Skeletal muscle tissue (tissue), 4 donors: ENCODE data around the gene EPB41L2. TPM values are rescaled to one million over a fixed set of nuclear protein-coding genes. Genes with fewer than 3 reads are reported as not detected.
"Not testable (repeated sequence)": the region's sequence is repeated elsewhere in the genome, so short reads cannot be mapped to it uniquely, and the experiment has no call there.

Experiments used
- H3K27ac ChIP-seq: one replicate; pipeline ENCODE4 v1.7.0; 2013; ENCODE audit warnings: mild to moderate bottlenecking, low read depth, low read length, inconsistent platforms
- H3K27me3 ChIP-seq, 3 donors: one replicate each; pipeline ENCODE4 v1.7.0; 2013; ENCODE audit warnings: low read length in 3 of 3; ENCODE audit not compliant: control insufficient read depth in 3 of 3, insufficient read depth in 3 of 3
- H3K36me3 ChIP-seq, 3 donors: one replicate each; pipeline ENCODE4 v1.7.0; 2013; ENCODE audit warnings: low read length in 3 of 3; ENCODE audit not compliant: control insufficient read depth in 3 of 3, insufficient read depth in 3 of 3
- H3K4me1 ChIP-seq, 3 donors: one replicate each; pipeline ENCODE4 v1.7.0; 2013; ENCODE audit warnings: low read length in 3 of 3, mild to moderate bottlenecking in 3 of 3; ENCODE audit not compliant: control insufficient read depth in 3 of 3, insufficient read depth in 3 of 3
- H3K4me3 ChIP-seq, 3 donors: one replicate each; pipeline ENCODE4 v1.7.0; 2013; ENCODE audit warnings: low read length in 3 of 3
- H3K9ac ChIP-seq, 3 donors: one replicate each; pipeline ENCODE4 v1.7.0; 2013; ENCODE audit warnings: low read length in 3 of 3, mild to moderate bottlenecking in 3 of 3, moderate library complexity in 2 of 3, low read depth in 1 of 3
- H3K9me3 ChIP-seq, 3 donors: one replicate each; pipeline ENCODE4 v1.7.0; 2013; ENCODE audit warnings: low read length in 3 of 3; ENCODE audit not compliant: control insufficient read depth in 3 of 3
- total RNA-seq: library from RNA; depleted of rRNA; stranded (reverse); fragments of >200 nt; gene quantifications from one replicate; pipeline ENCODE4 v1.2.3, GENCODE V29; 2014
- donor health status: Osteomylitis.

EPB41L2 gene
- total RNA-seq, 1 donor from 2014 or later, result 187 TPM

DNA sequence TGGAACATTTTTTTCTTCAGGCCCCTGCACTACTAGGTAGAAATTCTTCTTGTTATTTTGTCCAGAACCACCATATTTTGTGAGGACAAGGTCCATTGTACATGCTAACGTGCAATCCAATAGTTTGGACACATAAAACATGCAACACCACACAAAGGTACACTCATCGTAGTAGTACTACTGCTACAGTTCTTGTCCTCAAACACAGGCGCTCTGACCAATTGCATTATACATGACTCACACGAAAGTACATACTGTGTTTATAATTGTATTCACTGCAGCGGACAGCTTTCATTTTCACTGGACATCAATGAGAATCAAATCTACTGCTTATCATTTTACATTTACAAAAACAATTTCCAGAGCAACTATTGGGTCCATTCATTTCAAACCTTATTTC, 251.1 kb downstream of the EPB41L2 start:
- Histone ChIP-seq H3K9me3 (no peaks in the 10 kb centered on the region), H3K4me1 (no peaks in the 10 kb centered on the region), H3K27ac (no peak overlapping the region), H3K9ac (no peak overlapping the region), H3K4me3 (no peak overlapping the region), H3K27me3 (no peaks in the 10 kb centered on the region), H3K36me3 (no peaks in the 10 kb centered on the region)

DNA sequence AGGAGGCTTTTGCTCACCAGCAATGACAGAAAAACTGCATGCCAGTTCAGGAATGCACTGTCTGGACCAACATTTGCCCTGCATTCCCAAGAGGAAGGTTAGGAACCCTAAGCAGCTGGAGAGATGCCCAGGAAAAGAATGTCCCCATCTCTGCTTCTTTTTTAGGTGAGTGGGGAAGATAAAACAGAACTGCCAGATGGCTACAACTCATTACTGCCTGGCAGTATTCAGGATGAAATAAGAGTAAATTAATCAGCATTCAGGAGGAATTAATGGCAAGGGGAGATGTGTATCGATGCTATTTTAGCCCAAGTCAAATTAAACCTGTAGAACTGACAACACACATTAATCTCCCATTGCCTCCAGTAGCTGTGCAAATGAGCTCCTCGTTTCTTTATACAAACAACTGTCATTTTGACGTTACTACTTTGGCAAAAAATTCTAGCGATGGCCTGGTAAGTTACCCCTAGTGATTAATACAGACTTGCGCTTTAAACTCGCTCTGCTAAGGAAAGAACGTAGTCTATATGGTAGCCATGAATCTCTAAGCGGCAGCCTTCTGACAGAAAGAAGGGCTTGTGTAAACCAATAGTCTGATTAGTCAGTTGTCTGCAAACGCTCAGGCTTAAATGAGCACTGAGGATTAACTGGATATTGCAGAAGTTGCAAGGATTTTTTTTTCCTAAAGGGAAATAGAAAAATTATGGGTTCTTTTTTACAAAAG, 252.6 kb downstream of the EPB41L2 start:
- Histone ChIP-seq H3K27ac (no peak overlapping the region), H3K27me3 (no peaks in the 10 kb centered on the region), H3K36me3 (no peaks in the 10 kb centered on the region), H3K4me1 (no peaks in the 10 kb centered on the region), H3K4me3 (no peak overlapping the region), H3K9ac (no peak overlapping the region), H3K9me3 (no peaks in the 10 kb centered on the region)

DNA sequence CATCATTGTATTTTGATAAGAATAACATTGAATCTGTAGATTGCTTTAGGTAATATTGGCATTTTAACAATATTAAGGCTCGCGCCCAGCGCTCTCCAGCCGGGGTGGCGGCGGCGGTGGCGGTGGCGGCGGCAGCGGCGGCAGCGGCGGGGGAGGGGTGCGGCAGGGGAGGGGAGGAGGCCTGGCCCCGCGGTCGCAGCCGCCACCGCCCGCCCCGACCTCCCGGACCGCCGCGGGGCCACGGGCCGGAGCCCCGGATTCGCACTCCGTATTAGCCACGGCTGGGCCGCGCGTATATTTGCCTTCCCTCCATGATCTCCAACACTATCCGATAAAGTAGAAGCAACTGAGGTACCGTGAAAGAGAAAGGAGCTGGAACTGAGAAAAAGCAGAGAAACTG, 261.7 kb downstream of the EPB41L2 start:
- H3K36me3 ChIP-seq, H3K27ac ChIP-seq, H3K9ac ChIP-seq: not testable (repeated sequence)

DNA sequence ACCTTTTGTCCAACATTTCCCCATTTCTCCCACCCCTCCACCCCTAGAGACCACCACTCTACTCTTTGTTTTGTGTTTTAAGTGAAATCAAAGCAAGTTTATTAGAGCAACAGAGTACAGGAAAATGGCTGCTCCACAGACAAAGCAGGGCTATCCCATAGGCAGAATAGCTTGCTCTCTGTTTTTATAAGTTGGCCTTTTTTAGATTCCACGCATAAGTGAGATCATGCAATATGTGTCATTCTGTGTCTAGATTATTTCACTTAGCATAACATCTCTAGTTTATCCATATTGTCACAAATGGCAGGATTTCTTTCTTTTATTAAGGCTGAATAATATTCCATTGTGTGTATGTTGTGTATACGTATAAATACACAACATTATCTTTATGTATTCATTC, 266.0 kb downstream of the EPB41L2 start:
- peaks cover 0 to 4% (median 0%) of the 10 kb centered on the region in 3 donors for H3K9me3 ChIP-seq
- H3K36me3 ChIP-seq, result no peaks in the 10 kb centered on the region
- H3K9ac ChIP-seq, result no peak overlapping the region
- no peak overlapping the region for H3K27ac ChIP-seq
- H3K4me1 ChIP-seq, result no peaks in the 10 kb centered on the region
- H3K4me3 ChIP-seq, result no peak overlapping the region
- no peaks in the 10 kb centered on the region for H3K27me3 ChIP-seq

More for the DNA sequence above, 261.7 kb downstream of the EPB41L2 start:
- H3K4me3 ChIP-seq, H3K27me3 ChIP-seq, H3K4me1 ChIP-seq, H3K9me3 ChIP-seq: not testable (repeated sequence)

- Histone ChIP-seq H3K4me1 (no peaks in the 10 kb centered on the region), H3K27me3 (no peaks in the 10 kb centered on the region), H3K4me3 (no peak overlapping the region), H3K36me3 (no peaks in the 10 kb centered on the region), H3K9me3 (peaks cover 0 to 4% (median 0%) of the 10 kb centered on the region in 3 donors), H3K27ac (no peak overlapping the region), H3K9ac (no peak overlapping the region)
These were observed 266.6 kb downstream of the EPB41L2 start for GRCh38 chr6:130796313-130796905.

DNA sequence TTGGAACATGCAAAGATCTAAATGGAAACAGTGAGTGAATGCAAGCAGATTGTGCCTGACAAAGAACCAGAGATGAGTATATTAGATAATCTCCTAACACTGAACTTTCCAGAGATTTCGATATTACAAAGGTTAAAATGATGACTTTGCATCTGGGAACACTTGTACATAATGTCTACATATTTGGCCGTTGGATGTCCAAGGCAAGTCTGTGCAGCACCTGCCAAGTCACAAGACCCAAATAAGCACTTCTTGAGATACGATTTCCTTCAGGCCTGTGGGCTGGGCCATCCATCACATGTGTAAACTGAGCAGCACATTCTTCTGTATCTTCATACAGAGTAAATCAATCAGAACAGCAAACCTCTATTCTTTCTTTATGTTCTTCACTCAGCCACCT, 268.3 kb downstream of the EPB41L2 start:
- no peak overlapping the region for H3K9ac ChIP-seq
- no peaks in the 10 kb centered on the region for H3K27me3 ChIP-seq
- no peaks in the 10 kb centered on the region for H3K36me3 ChIP-seq
- no peaks in the 10 kb centered on the region for H3K4me1 ChIP-seq
- no peaks in the 10 kb centered on the region for H3K9me3 ChIP-seq
- H3K27ac ChIP-seq, result no peak overlapping the region
- H3K4me3 ChIP-seq, result no peak overlapping the region

DNA sequence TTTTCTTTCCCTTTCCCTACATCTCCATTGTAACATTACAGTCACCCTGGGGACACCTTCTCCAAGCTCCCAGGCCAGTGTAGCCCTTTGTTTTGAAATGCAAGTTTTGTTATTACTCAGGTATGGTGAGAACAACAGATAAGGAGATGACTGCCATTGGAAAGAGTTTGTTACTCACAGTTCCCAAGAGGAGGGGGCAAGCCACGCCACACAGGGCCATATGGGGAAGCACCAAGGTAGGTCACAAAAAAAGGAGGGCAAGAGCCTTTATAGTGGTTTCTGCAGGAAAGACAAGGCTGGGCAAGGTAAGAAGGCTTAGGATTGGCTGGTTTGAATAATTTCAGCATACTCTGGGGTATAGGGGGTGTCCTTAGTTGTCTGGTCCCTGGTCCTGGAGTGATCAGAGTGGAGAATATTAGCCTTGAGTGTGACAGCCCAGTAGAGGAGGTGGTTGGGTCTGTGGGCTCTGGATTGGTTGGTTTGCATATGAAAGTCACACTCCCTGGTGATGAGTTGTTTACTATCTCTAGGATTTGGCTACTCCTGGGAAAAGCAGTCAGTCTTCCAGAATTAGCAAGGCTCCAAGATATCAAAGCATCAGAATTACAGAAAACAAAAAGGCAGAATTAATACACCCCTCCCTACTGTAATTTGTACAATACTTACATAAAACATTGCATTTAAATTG, 268.9 kb downstream of the EPB41L2 start:
- Histone ChIP-seq H3K4me3 (no peak overlapping the region), H3K27me3 (no peaks in the 10 kb centered on the region), H3K9ac (no peak overlapping the region), H3K4me1 (no peaks in the 10 kb centered on the region), H3K36me3 (no peaks in the 10 kb centered on the region), H3K27ac (no peak overlapping the region), H3K9me3 (no peaks in the 10 kb centered on the region)

Other genes with a start within 250 kb of the EPB41L2 start
- not detected for gene SMLR1, start 235.8 kb downstream of the EPB41L2 start, total RNA-seq
- gene AKAP7, start 72.2 kb upstream of the EPB41L2 start, total RNA-seq, result 43.3 TPM